Sciatic nerve (tissue), 2 donors: ENCODE results near the gene PTBP2. TPM values are rescaled to one million over a fixed set of nuclear protein-coding genes. Genes with fewer than 3 reads are reported as not detected.
A peak's percentile ranks its signal among the peaks of the same experiment; 100 is the strongest.
"Not testable (repeated sequence)": the region's sequence is repeated elsewhere in the genome, so short reads cannot be mapped to it uniquely, and the experiment has no call there.

ENCODE experiments used
- ATAC-seq: fragments of 200-7000 bp; cut with Tn5 transposase; one replicate; pipeline ENCODE4 v1.9.1; 2020; ENCODE audit warnings: mild to moderate bottlenecking, moderate library complexity
- DNase-seq: peaks from one replicate; pipeline ENCODE4 v3.0.0-alpha.2; 2020; ENCODE audit warnings: low spot score
- intact Hi-C: fragments of 100-400 bp; cut with DNase I; formaldehyde crosslinking; loops from one replicate; pipeline ENCODE4 v1.14.2; 2022
- total RNA-seq: library from RNA; stranded (reverse); fragmentation: NEBNext Ultra II Directional; extraction: Animal tissue kit (Norgen Biotek cat#: 25700); gene quantifications from one replicate; pipeline ENCODE4 v1.2.1, GENCODE V29; 2021
- donor health status: DM: no; HTN: no; CAD: no.
- donor health status: DM: no; HTN: no; CAD: no.

PTBP2 gene
- total RNA-seq, 1 donor from 2014 or later: 55.6 TPM

DNA sequence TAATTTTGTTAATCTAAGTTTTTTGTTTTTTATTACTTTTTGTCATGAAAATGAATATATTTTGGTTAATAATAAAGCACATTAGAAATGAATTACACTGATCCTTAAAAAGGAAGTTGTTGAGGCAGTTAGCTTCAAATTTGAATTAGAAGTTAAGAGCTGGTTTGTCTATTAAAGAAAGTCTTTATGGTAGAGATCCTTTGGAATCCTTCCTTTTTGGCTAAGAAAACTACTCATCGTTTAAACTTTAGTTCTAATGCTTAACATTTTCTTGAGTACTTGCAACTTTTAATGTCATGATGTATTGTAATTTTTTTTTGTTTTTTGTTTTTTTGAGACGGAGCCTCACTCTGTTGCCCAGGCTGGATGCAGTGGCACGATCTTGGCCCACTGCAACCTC lies 2.4 kb downstream of the PTBP2 start:
- DNase-seq (no peak), ATAC-seq (no peak)
- intact Hi-C loops: no loop called here

GRCh38 chr1:96727860-96728259 lies 6.3 kb downstream of the PTBP2 start:
- intact Hi-C loops: no loop called here
- ATAC-seq (no peak), DNase-seq (no peak)

GRCh38 chr1:96730574-96731298 lies 9.2 kb downstream of the PTBP2 start:
- peak; percentile 28 for ATAC-seq
- DNase-seq: no peak
- intact Hi-C loops: no loop called here

DNA sequence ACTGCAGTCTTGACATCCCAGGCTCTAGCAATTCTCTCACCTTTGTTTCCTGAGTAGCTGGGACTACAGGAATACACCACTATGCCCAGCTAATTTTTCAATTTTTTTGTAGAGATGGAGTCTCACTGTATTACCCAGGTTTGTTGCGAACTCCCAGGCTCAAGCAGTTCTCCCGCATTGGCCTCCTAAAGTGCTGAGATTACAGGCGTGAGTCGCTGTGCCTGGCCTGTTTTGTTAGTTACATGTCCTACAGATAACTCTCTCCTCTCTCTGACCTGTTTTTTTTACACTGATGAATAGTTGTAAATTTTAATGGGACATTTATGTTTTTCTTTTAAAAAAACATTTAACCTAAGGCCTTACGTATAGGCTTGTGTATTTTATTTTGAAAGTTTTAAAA lies 19.8 kb downstream of the PTBP2 start:
- ATAC-seq: no peak
- intact Hi-C loops: no loop called here
- DNase-seq: no peak

DNA sequence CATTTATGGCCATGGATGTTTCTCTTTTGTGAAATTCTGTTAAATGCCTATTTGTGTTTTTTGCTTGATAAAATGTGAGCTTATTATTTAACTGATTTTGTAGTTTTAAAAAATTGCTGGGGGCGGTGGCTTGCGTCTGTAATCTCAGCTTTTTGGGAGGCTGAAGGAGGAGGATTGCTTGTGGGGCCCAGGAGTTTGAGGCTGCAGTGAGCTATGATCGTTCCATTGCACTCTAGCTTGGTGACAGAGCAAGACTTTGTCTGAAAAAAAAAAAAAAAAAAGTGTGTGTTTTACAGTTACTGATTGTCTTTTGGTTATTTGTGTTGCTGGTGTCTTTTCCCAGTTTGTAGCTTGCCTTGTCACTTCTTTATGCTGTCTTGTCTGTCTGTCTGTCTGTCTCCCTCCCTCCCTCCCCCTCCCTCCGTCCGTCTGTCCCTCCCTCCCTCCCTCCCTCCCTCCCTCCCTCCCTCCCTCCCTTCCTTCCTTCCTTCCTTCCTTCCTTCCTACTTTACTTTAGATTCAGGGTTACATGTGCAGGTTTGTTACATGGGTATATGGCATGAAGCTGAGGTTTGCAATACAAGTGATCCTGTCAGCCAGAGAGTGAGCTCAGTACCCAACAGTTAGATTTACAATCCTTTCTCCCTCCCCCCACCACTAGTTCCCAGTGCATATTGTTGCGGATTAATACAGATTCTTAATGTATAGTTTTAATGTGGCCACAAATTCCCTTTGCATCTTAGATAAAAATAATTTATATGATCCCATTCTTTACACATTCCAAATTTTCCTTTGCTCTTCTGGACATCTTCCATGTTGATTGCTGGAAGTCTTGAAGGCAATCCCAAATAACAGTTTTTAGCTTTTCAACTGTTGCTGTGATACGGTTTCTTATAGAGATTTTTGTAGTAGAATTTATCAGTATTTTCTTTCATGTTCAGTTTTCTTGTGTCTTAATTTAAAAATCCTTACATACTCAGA lies 25.1 kb downstream of the PTBP2 start:
- DNase-seq: no peak
- intact Hi-C loops: no loop called here

DNA sequence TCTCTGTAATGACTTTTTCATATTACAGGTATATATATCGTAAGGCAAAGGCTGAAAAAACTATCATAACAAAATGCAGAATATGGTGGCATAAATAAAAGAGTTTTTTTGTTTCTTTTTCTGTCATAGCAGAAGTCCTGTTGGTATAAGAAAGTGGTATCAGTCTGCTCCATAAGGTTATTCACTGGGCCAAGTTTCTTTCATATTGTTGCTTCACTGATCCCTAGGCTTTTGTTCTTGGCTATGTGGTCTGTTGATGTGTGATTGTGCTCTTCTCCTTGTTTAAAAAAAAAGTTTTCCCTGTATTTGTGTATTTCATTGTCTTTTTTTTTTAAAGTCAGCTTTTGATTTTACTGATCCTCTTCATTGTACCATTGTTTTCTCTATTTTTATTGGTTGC lies 26.0 kb downstream of the PTBP2 start:
- DNase-seq (no peak), ATAC-seq (no peak)
- intact Hi-C loops: no loop called here

More for the DNA sequence above, 25.1 kb downstream of the PTBP2 start:
- ATAC-seq: no peak

GRCh38 chr1:96748078-96748477 lies 26.5 kb downstream of the PTBP2 start:
- DNase-seq: no peak
- intact Hi-C loops: no loop called here
- no peak for ATAC-seq

GRCh38 chr1:96749618-96750017 lies 28.0 kb downstream of the PTBP2 start:
- intact Hi-C loops: no loop called here
- no peak for DNase-seq

GRCh38 chr1:96752394-96752793 lies 30.8 kb downstream of the PTBP2 start:
- ATAC-seq (no peak), DNase-seq (no peak)
- intact Hi-C loops: no loop called here

More at GRCh38 chr1:96749618-96750017, 28.0 kb downstream of the PTBP2 start:
- no peak for ATAC-seq

DNA sequence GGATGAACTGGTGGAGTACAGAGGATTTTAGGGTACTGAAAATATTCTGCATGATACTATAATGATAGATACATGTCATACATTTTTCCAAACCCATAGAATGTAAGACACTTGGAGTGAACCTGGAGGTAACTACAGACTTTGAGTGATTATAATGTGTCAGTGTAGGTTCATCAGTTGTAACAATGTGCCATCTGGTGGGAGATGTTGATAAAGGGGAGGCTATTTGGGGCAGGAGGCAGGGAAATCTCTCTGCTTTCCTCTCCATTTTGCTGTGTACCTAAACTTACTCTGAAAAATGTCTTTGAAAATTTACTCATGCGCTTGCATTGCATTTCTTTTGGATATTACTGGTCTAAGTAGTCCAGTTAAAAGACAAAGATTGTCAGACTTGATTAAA lies 35.2 kb downstream of the PTBP2 start:
- intact Hi-C loops: no loop called here
- peak; percentile 39 for ATAC-seq
- DNase-seq: no peak

- DNase-seq, intact Hi-C loops, ATAC-seq: not testable (repeated sequence)
Measured at GRCh38 chr1:96762586-96762985, 41.0 kb downstream of the PTBP2 start.

GRCh38 chr1:96763514-96763913 lies 41.9 kb downstream of the PTBP2 start:
- intact Hi-C loops: no loop called here

GRCh38 chr1:96764469-96764868 lies 42.9 kb downstream of the PTBP2 start:
- DNase-seq: no peak
- no peak for ATAC-seq
- intact Hi-C loops: no loop called here

More at GRCh38 chr1:96763514-96763913, 41.9 kb downstream of the PTBP2 start:
- ATAC-seq (no peak), DNase-seq (no peak)

GRCh38 chr1:96771847-96772246 lies 50.3 kb downstream of the PTBP2 start:
- DNase-seq: no peak
- ATAC-seq: no peak
- intact Hi-C loops: no loop called here

DNA sequence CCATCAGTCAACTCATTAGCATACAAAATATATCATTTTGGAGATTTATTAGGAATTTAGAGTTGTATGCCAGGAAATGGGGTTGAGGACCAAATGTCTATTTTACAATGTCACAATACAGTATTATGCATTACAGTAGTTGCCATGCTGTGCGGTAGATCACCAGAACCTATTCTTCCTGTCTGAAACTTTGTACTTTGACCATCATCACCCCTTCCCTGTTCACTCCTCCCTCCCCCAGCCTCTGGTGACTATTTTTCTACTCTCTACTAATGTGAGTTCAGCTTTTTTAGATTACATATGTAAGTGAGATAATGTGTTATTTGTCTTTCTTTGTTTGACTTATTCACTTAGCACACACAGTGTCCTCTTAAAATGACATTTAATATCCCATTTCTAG lies 50.8 kb downstream of the PTBP2 start:
- no peak for ATAC-seq
- intact Hi-C loops: no loop called here
- no peak for DNase-seq

DNA sequence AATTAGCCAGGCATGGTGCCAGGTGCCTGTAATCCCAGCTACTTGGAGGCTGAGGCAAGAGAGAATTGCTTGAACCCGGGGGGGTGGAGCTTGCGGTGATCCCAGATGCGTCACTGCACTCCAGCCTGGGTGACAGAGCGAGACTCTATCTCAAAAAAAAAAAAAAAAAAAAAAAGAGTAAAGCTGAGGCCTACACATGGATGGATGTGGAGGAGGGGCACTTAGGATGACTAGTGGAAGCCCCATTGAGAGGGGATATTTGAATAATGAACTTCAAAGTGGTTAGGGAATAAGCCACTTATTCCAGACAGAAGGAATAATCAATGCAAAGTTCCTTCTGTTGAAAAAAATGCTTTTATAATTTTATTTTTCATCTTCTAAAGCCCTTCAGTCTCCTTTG lies 51.4 kb downstream of the PTBP2 start:
- DNase-seq (no peak), ATAC-seq (no peak)
- intact Hi-C loops: no loop called here

DNA sequence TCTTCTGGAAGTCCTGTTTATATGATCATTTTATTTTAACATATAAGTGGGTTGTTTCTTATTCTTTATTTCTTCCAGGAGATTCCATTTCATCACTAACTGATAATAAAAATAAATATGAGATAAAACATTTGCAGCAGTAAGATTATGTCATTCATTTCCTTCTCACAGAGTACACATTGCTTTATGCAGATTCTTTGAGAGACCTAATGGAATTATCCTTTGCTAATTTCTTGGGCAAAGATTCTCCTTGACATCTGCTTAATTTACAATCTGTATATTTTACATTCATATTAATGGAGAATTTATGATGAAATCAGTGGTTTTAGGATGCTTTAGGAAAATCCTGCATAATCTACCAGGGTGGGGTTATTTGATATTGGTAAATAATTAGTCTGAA lies 60.6 kb downstream of the PTBP2 start:
- intact Hi-C loops: no loop called here
- ATAC-seq (no peak), DNase-seq (no peak)

DNA sequence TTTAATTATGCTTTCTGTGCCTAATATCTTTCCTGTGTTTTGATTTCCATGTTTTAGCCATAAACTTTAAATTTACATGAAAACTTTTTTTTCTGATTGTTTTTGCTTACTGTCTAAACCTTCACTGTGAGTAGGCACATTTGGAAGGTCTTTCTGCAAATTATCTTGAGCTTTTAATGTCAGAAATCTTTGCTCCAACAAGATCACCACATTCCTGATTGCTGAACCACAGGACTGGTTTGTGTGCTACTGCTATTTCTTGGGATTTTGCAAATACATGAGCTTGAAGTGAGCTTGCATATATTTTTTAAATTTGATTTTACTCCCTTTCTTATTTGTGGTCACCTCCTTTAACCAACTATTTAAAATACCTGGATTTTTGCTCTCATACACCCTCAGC lies 61.3 kb downstream of the PTBP2 start:
- ATAC-seq: no peak

GRCh38 chr1:96790599-96790998 lies 69.0 kb downstream of the PTBP2 start:
- ATAC-seq (no peak), DNase-seq (no peak)
- intact Hi-C loops: no loop called here

More for the DNA sequence above, 61.3 kb downstream of the PTBP2 start:
- DNase-seq: no peak
- intact Hi-C loops: no loop called here

DNA sequence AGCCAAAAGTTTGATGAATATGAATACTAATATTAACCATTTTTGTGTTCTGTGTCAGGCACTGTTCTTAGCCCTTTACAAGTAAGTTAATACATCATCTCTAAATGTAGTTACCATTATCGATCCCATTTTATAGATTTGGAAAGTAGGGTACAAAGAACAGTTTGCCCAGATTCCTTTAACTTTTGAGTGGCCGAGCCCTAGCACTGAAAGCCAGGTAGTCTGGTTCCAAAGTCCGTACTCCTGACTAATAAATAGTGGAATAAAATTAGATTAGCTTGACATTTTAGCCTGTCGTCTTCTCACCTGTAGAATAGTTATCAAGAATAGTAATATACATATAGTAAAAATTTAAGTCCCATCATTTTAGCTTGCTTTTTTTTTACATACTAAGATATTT lies 70.6 kb downstream of the PTBP2 start:
- no peak for ATAC-seq
- intact Hi-C loops: no loop called here
- no peak for DNase-seq
